Measurements from ENCODE around the gene HDAC10.

The HDAC10 gene

GRCh38 chr22:50229370-50229769 lies 21.7 kb downstream of the HDAC10 start:
- DNase-seq, result no peak

- no peak for DNase-seq
Measured at GRCh38 chr22:50228366-50228765, 22.7 kb downstream of the HDAC10 start.

- DNase-seq, result no peak
Measured at GRCh38 chr22:50227579-50228215, 23.4 kb downstream of the HDAC10 start.

GRCh38 chr22:50226875-50227165 lies 24.2 kb downstream of the HDAC10 start:
- DNase-seq, result no peak

- no peak for DNase-seq
Measured at GRCh38 chr22:50226063-50226874, 24.8 kb downstream of the HDAC10 start.

- DNase-seq, result no peak
Measured at GRCh38 chr22:50225200-50225969, 25.7 kb downstream of the HDAC10 start.

- DNase-seq, result no peak
Measured at GRCh38 chr22:50224071-50224470, 27.0 kb downstream of the HDAC10 start.

GRCh38 chr22:50222508-50222907 lies 28.6 kb downstream of the HDAC10 start:
- no peak for DNase-seq

- DNase-seq, result no peak
Measured at GRCh38 chr22:50221410-50222300, 29.4 kb downstream of the HDAC10 start.

GRCh38 chr22:50220603-50221409 lies 30.3 kb downstream of the HDAC10 start:
- DNase-seq, result no peak

- DNase-seq, result no peak
Measured at GRCh38 chr22:50219800-50220602, 31.1 kb downstream of the HDAC10 start.

GRCh38 chr22:50218996-50219727 lies 31.9 kb downstream of the HDAC10 start:
- peak; percentile 57 for DNase-seq

GRCh38 chr22:50218153-50218995 lies 32.7 kb downstream of the HDAC10 start:
- DNase-seq, result no peak

- no peak for DNase-seq
Measured at GRCh38 chr22:50217543-50218152, 33.4 kb downstream of the HDAC10 start.

GRCh38 chr22:50216684-50217520 lies 34.2 kb downstream of the HDAC10 start:
- DNase-seq, result no peak

- DNase-seq, result no peak
Measured at GRCh38 chr22:50216055-50216683, 34.9 kb downstream of the HDAC10 start.

- no peak for DNase-seq
Measured at GRCh38 chr22:50215297-50216054, 35.6 kb downstream of the HDAC10 start.
